Posterior cingulate gyrus (tissue), 11 donors: ENCODE data around the gene AKAP9.
"Not testable (repeated sequence)": the region's sequence is repeated elsewhere in the genome, so short reads cannot be mapped to it uniquely, and the experiment has no call there.

ENCODE experiments used
- DNase-seq, 10 donors: peaks; one replicate each; pipeline versions ENCODE4 v3.0.0 to v3.0.0-alpha.2; 2020 to 2021; ENCODE audit warnings: mixed read lengths in 3 of 10
- intact Hi-C: fragments of 100-400 bp; cut with DNase I; formaldehyde crosslinking; loops from one replicate; pipeline ENCODE4 v1.15.1; 2023

AKAP9 gene

DNA sequence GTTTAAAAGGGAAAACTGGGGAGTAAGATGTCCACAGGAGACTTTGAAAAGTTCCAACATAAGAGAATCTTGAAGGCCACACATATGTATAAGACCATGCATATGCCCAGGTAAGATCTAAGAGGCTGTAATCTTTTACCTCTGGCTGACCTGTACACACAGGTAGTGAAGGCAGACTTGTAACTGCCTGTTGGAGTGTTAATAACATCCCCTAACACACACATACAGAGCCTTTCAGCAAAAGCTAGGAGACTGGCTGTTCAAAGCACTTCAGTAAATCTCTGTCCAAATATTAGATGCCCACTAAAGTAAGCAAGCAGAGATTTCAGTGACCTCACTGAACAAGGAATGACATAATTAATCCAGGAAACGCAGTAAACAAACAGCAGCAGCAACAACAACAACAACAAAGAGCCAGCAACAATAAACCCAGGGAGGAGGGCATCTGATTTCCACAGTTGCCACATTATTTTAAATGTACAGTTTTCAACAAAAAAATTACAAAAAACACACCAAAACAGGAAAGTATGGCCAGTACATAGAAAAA, 178.6 kb downstream of the AKAP9 start:
- intact Hi-C loops = no loop called here
- no peak for DNase-seq

GRCh38 chr7:92121681-92122080, 181.0 kb downstream of the AKAP9 start:
- intact Hi-C loops = no loop called here
- no peak for DNase-seq

- no peak for DNase-seq
- intact Hi-C loops = loop anchor here (5.0 kb wide), 3 partner anchors 116 to 316 kb away; partner anchors contain the start of genes AKAP9, ANKIB1, GATAD1 and KRIT1
Observed at GRCh38 chr7:92131093-92131492, 190.4 kb downstream of the AKAP9 start.

GRCh38 chr7:92131764-92132330, 191.2 kb downstream of the AKAP9 start:
- no peak for DNase-seq
- intact Hi-C loops = loop anchor here (5.0 kb wide), 3 partner anchors 115 to 315 kb away; partner anchors contain the start of genes AKAP9, ANKIB1, GATAD1 and KRIT1

- DNase-seq = no peak
- intact Hi-C loops = loop anchor here (5.0 kb wide), 3 partner anchors 114 to 314 kb away; partner anchors contain the start of genes AKAP9, ANKIB1, GATAD1 and KRIT1
Observed at GRCh38 chr7:92133133-92133736, 192.6 kb downstream of the AKAP9 start.

DNA sequence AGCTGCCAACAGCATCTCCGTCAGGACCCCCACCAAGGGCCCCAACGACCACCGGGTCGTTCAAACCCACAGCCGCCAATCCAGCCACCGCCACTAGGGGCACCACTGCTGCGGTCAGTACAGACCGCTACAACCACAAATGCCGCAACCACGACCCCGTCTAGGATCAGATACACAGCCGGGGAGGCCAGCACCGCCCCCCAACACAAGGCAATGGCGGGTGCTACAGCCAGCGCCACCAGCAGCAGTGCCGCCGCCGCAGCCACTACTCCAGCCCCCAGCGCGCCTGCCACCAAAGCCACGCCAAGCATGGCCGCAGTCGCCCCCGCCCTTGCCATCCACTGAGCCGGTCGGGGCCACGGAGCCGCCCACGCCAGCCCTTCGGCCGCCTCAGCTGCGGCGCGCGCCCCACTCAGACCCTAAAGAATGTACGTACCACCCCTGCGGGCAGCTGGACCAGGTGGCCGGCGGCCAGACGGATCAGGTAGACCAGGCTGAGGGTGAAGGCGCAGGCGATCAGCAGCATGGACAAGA, 193.1 kb downstream of the AKAP9 start:
- intact Hi-C loops = loop anchor here (2.0 to 5.0 kb wide), 4 partner anchors 45 to 313 kb away; partner anchors contain the start of genes AKAP9, ANKIB1, GATAD1 and KRIT1
- DNase-seq = peak; percentile 55 to 95 (median 70)

DNA sequence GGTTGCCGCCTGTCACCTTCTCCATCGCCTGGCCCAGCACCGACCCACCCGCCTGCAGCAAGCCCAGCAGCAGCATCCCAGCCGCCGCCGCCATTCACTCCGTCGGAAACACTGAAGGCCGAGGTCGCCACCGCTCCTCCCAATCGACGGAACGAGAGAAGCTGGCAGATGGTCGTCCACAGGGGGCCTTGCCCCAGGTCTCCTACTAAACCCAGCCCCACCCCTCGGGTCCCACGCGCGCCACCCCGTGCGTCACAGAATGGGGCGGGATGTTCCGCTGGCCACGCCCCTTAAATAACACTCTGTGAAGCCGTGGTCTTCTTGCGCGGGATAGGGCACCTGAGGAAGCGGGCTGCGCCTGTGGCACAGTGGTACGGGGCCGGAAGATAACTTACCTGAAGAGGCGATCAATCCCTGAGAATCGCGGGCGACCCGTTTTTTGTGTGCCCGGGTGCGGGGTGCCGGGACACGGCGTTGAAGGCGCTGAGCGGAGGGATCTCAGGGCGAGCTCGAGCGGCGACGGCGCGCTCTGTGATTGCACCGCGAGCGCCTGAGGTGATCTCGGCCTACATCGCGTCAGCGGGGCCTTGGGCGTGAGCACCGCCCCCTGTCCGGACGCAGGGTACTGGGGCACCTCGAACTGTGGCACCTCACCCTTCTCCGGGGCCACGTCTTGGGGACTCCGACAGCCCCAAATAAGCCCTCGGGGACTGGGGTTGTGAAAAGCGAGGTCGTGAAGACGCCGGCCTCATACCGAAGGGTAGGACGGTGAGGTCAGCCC, 193.8 kb downstream of the AKAP9 start, which contains the start of gene CYP51A1:
CYP51A1 (minus strand) TSS at position 207 of the 781 bp plus-strand sequence; CDS start at position 94, 113 bp downstream.
- intact Hi-C loops = loop anchor here (2.0 to 5.0 kb wide), 4 partner anchors 44 to 313 kb away; partner anchors contain the start of genes AKAP9, ANKIB1, GATAD1 and KRIT1
- DNase-seq = peak; percentile 90 to 99 (median 94)

GRCh38 chr7:92135052-92135889, 194.6 kb downstream of the AKAP9 start:
- intact Hi-C loops = loop anchor here (2.0 kb wide), 1 partner anchor 44 kb away; the partner anchor contains the start of gene LRRD1

GRCh38 chr7:92137557-92137956, 196.9 kb downstream of the AKAP9 start:
- no peak for DNase-seq

More at GRCh38 chr7:92135052-92135889, 194.6 kb downstream of the AKAP9 start:
- peak in 5 of 10 donors; percentile 12 to 60 (median 20) for DNase-seq

DNA sequence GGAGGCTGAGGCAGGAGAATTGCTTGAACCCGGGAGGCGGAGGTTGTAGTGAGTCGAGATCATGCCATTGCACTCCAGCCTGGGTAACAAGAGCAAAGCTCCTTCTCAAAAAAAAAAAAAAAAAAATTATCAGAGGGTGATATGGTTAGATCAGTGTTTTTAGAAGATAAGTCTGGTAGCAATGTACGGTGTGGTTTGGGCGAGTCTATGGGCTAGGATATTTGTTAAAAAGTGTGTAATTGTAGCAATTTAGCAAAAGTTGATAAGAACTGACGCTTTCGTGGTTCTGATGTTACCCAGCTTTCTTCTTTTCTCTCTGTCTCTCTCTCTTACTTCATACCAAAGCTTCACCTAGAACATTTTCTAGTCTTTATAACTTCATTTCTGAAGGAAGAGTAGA, 200.5 kb downstream of the AKAP9 start:
- DNase-seq = no peak
- intact Hi-C loops = no loop called here

More at GRCh38 chr7:92137557-92137956, 196.9 kb downstream of the AKAP9 start:
- intact Hi-C loops = no loop called here

DNA sequence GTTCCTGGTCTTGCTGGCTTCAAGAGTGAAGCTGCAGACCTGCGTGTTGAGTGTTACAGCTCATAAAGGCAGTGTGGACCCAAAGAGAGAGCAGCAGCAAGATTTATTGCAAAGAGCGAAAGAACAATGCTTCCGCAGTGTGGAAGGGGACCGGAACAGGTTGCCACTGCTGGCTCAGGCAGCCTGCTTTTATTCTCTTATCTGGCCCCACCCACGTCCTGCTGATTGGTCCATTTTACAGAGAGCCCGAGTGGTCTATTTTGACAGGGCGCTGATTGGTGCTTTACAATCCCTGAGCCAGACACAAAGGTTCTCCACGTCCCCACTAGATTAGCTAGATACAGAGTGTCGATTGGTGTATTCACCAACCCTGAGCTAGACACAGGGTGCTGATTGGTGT, 202.1 kb downstream of the AKAP9 start:
- DNase-seq, intact Hi-C loops: not testable (repeated sequence)

- intact Hi-C loops = not testable (repeated sequence)
- peak in 1 of 10 donors; percentile 63 for DNase-seq
Observed at GRCh38 chr7:92143192-92143880, 202.7 kb downstream of the AKAP9 start.

DNA sequence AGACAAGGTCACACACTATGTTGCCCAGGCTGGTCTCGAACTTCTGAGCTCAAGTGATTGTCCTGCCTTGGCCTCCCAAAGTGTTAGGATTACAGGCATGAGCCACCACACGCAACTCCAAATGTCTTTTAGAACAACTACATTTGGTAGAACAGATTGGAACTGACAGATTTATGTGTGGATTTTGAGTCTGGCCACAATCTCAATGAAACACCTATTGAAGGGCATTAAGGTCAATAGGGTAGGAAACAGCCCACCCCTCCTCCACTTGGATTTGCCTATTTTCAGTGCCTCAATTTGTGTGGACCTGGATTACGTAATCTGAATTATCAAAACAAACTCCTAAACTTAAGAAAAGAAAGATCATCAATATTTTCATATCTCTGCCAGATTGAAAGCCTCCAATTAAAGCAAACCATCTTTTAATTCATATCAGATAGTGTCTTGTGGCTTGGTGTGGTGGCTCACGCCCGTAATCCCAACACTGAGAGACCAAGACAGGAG, 209.1 kb downstream of the AKAP9 start:
- intact Hi-C loops = no loop called here

GRCh38 chr7:92150450-92151017, 209.9 kb downstream of the AKAP9 start:
- no peak for DNase-seq
- intact Hi-C loops = no loop called here

More for the DNA sequence above, 209.1 kb downstream of the AKAP9 start:
- no peak for DNase-seq

GRCh38 chr7:92155108-92155739, 214.6 kb downstream of the AKAP9 start:
- intact Hi-C loops = no loop called here
- DNase-seq = no peak

GRCh38 chr7:92156990-92157389, 216.3 kb downstream of the AKAP9 start:
- DNase-seq = no peak
- intact Hi-C loops = no loop called here
